WTC11 (cell line): ENCODE data around the gene AMACR. TPM values are rescaled to one million over a fixed set of nuclear protein-coding genes. Genes with fewer than 3 reads are reported as not detected.

ENCODE experiments used
- ATAC-seq: fragments of 200-7000 bp; cut with Tn5 transposase; 2 replicates; pipeline ENCODE4 v1.10.0; 2021; ENCODE audit warnings: mild to moderate bottlenecking, moderate library complexity
- CTCF ChIA-PET: fragments of 300-600 bp; sonication (Branson Sonifier 250); formaldehyde crosslinking; loops from one replicate; lab custom pipeline; 2021; ENCODE audit warnings: antibody characterized with exemption; lab: Charles Lee
- POLR2A ChIA-PET: fragments of 350-600 bp; sonication (Branson Sonifier 250); formaldehyde crosslinking; loops from one replicate; lab custom pipeline; 2021; ENCODE audit warnings: antibody characterized with exemption; lab: Charles Lee
- DNase-seq: peaks from one replicate; pipeline ENCODE4 v3.0.0; 2021; ENCODE audit warnings: low spot score
- H3K27ac Mint-ChIP-seq: 2 replicates; pipeline ENCODE4 v1.8.0; 2021; ENCODE audit warnings: mixed read lengths
- H3K27me3 Mint-ChIP-seq: 2 replicates; pipeline ENCODE4 v1.8.0; 2021; ENCODE audit warnings: low read depth, mild to moderate bottlenecking, moderate library complexity, mixed read lengths
- H3K36me3 Mint-ChIP-seq: 2 replicates; pipeline ENCODE4 v1.8.0; 2021; ENCODE audit warnings: mixed read lengths
- H3K4me1 Mint-ChIP-seq: 2 replicates; pipeline ENCODE4 v1.8.0; 2022; ENCODE audit warnings: mixed read lengths
- H3K4me3 Mint-ChIP-seq: 2 replicates; pipeline ENCODE4 v1.8.0; 2021; ENCODE audit warnings: mild to moderate bottlenecking, moderate library complexity, mixed read lengths
- H3K9me3 Mint-ChIP-seq: 2 replicates; pipeline ENCODE4 v1.8.0; 2021; ENCODE audit warnings: mixed read lengths
- AR ChIP-seq: fragments of 250-450 bp; sonication (Bioruptor Pico); IDR thresholded peaks from 2 replicates; pipeline ENCODE4 v1.9.0; 2021; ENCODE audit warnings: mild to moderate bottlenecking
- CTCF ChIP-seq: fragments of 200-600 bp; IDR thresholded peaks from 2 replicates; pipeline ENCODE4 v1.8.0; 2022; ENCODE audit warnings: antibody characterized with exemption
- FOXK1 ChIP-seq: sonication (generic); formaldehyde crosslinking; IDR thresholded peaks from 2 replicates; pipeline ENCODE4 v1.8.0; 2022; ENCODE audit warnings: mild to moderate bottlenecking, moderate library complexity, missing genetic modification reagents
- GRHL2 ChIP-seq: fragments of 250-450 bp; sonication (Bioruptor Pico); IDR thresholded peaks from 2 replicates; pipeline ENCODE4 v1.8.0; 2022; ENCODE audit warnings: mild to moderate bottlenecking, moderate library complexity; ENCODE audit not compliant: insufficient replicate concordance, severe bottlenecking
- HMGXB4 ChIP-seq: sonication (generic); formaldehyde crosslinking; IDR thresholded peaks from 2 replicates; pipeline ENCODE4 v1.8.1; 2023; ENCODE audit warnings: mild to moderate bottlenecking, moderate library complexity, missing genetic modification reagents
- KAT7 ChIP-seq: sonication (generic); formaldehyde crosslinking; IDR thresholded peaks from 2 replicates; pipeline ENCODE4 v1.8.1; 2023; ENCODE audit warnings: missing genetic modification reagents, mild to moderate bottlenecking, borderline replicate concordance
- NFYB ChIP-seq: sonication (generic); formaldehyde crosslinking; conservative IDR thresholded peaks from 2 replicates; pipeline ENCODE4 v1.8.0; 2022; ENCODE audit warnings: low read depth, missing genetic modification reagents
- NR2C2 ChIP-seq: sonication (generic); formaldehyde crosslinking; IDR thresholded peaks from 2 replicates; pipeline ENCODE4 v1.8.0; 2022; ENCODE audit warnings: mild to moderate bottlenecking, missing genetic modification reagents
- OVOL2 ChIP-seq: fragments of 250-450 bp; sonication (Bioruptor Pico); IDR thresholded peaks from 2 replicates; pipeline ENCODE4 v1.9.0; 2021; ENCODE audit warnings: mild to moderate bottlenecking, borderline replicate concordance
- PRDM15 ChIP-seq: sonication (generic); formaldehyde crosslinking; IDR thresholded peaks from 2 replicates; pipeline ENCODE4 v1.8.0; 2022; ENCODE audit warnings: missing genetic modification reagents
- PRRX2 ChIP-seq: fragments of 250-450 bp; sonication (Bioruptor Pico); IDR thresholded peaks from 2 replicates; pipeline ENCODE4 v1.8.0; 2021; ENCODE audit warnings: mild to moderate bottlenecking
- SOX15 ChIP-seq: fragments of 250-450 bp; sonication (Bioruptor Pico); IDR thresholded peaks from 2 replicates; pipeline ENCODE4 v1.9.0; 2021; ENCODE audit warnings: mild to moderate bottlenecking
- TEAD4 ChIP-seq: sonication (generic); formaldehyde crosslinking; IDR thresholded peaks from 2 replicates; pipeline ENCODE4 v1.8.0; 2022; ENCODE audit warnings: mild to moderate bottlenecking, missing genetic modification reagents
- USF1 ChIP-seq: sonication (generic); formaldehyde crosslinking; IDR thresholded peaks from 2 replicates; pipeline ENCODE4 v1.8.0; 2022; ENCODE audit warnings: mild to moderate bottlenecking, missing genetic modification reagents
- ZMAT4 ChIP-seq: fragments of 250-450 bp; sonication (Bioruptor Pico); IDR thresholded peaks from 2 replicates; pipeline ENCODE4 v1.9.0; 2021; ENCODE audit warnings: mild to moderate bottlenecking
- ZNF219 ChIP-seq: sonication (generic); formaldehyde crosslinking; IDR thresholded peaks from 2 replicates; pipeline ENCODE4 v1.8.0; 2023; ENCODE audit warnings: missing genetic modification reagents, mild to moderate bottlenecking, borderline replicate concordance
- ZNF281 ChIP-seq: sonication (generic); formaldehyde crosslinking; IDR thresholded peaks from 2 replicates; pipeline ENCODE4 v1.8.0; 2023; ENCODE audit warnings: mild to moderate bottlenecking, missing genetic modification reagents
- ZNF317 ChIP-seq: sonication (generic); formaldehyde crosslinking; IDR thresholded peaks from 2 replicates; pipeline ENCODE4 v1.8.1; 2023; ENCODE audit warnings: low read depth, mild to moderate bottlenecking, moderate library complexity, missing genetic modification reagents, borderline replicate concordance
- ZNF532 ChIP-seq: fragments of 250-450 bp; sonication (Bioruptor Pico); IDR thresholded peaks from 2 replicates; pipeline ENCODE4 v1.9.0; 2021; ENCODE audit warnings: mild to moderate bottlenecking, borderline replicate concordance
- total RNA-seq: library from RNA; stranded (reverse); gene quantifications from 3 replicates; pipeline ENCODE4 v1.2.3, GENCODE V29; 2021

Gene AMACR
- total RNA-seq, 1 experiment from 2014 or later, result 11.9 TPM

- H3K27me3 Mint-ChIP-seq, result no peaks in the 10 kb centered on the region
- H3K4me3 Mint-ChIP-seq, result no peak overlapping the region
- POLR2A ChIA-PET, result no interaction called here
- ATAC-seq (no peak), DNase-seq (no peak)
- H3K36me3 Mint-ChIP-seq, result peaks cover 19% of the 10 kb centered on the region
- CTCF ChIA-PET, result no interaction called here
- H3K9me3 Mint-ChIP-seq, result peaks cover 6% of the 10 kb centered on the region
- TF ChIP-seq ZNF532, result no peak
- TF ChIP-seq ZNF317 (CRISPR knock-in tag), result no peak
- TF ChIP-seq HMGXB4, result no peak
- TF ChIP-seq ZNF219 (CRISPR knock-in tag), result no peak
- no peak for TF ChIP-seq NR2C2 (CRISPR knock-in tag)
- no peak for TF ChIP-seq FOXK1 (CRISPR knock-in tag)
- no peak for TF ChIP-seq OVOL2 (CRISPR knock-in tag)
- TF ChIP-seq ZMAT4, result no peak
- no peak for TF ChIP-seq ZNF281 (CRISPR knock-in tag)
- TF ChIP-seq GRHL2 (CRISPR knock-in tag), result no peak
- no peak for TF ChIP-seq CTCF
- no peak for TF ChIP-seq KAT7 (CRISPR knock-in tag)
- no peak for TF ChIP-seq PRDM15 (CRISPR knock-in tag)
- TF ChIP-seq USF1 (CRISPR knock-in tag), result no peak
- TF ChIP-seq AR, result no peak
- no peak for TF ChIP-seq TEAD4 (CRISPR knock-in tag)
- no peak for TF ChIP-seq NFYB (CRISPR knock-in tag)
- TF ChIP-seq PRRX2 (CRISPR knock-in tag), result no peak
- no peak for TF ChIP-seq SOX15 (CRISPR knock-in tag)
- H3K27ac Mint-ChIP-seq, result no peak overlapping the region
- H3K4me1 Mint-ChIP-seq, result peaks cover 20% of the 10 kb centered on the region
Measured at GRCh38 chr5:33992864-33993263, 15.0 kb downstream of the AMACR start.
